Measurements from ENCODE around the gene EBF4.
"Not testable (repeated sequence)": the region's sequence is repeated elsewhere in the genome, so short reads cannot be mapped to it uniquely, and the experiment has no call there.

The EBF4 gene

DNA sequence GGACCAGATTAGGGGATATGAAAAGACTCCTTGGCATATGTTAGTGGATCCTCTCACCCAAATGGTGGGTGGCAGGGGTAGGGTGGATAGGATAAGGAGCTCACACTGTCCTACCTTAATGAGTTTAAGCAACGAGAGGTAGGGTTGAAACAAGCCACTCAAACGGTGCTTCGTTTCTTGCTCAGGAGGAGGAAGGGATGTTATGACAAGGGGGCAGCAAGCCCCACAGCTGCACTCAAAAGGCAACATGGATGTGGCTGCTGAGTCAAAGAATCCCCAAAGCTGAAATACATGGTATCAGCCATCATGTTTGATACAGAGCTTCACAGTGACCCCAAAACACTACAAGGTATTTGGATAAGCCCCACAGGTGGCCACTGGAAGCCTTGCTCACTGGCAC, 20.1 kb upstream of the EBF4 start:
- DNase-seq, result no peak

DNA sequence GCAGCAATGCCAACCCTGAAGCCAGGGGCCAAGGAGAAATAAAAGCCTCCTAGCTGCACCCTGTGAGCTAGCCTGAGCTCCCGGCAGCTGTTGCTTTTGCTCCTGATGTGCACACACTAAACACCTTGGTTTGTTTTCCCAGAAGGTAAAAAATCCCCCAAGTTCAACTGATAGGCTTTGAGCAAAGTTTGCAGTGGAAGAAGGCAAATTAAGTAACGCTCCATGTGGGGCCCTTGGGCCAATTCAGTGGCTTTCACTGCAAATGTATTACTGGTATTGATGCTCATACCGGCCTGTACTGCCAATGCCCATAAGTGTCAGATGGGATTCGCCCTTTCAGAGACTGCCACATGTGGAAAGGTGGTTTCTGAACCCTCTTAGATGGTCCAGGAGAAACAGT, 19.1 kb upstream of the EBF4 start:
- no peak for DNase-seq

DNA sequence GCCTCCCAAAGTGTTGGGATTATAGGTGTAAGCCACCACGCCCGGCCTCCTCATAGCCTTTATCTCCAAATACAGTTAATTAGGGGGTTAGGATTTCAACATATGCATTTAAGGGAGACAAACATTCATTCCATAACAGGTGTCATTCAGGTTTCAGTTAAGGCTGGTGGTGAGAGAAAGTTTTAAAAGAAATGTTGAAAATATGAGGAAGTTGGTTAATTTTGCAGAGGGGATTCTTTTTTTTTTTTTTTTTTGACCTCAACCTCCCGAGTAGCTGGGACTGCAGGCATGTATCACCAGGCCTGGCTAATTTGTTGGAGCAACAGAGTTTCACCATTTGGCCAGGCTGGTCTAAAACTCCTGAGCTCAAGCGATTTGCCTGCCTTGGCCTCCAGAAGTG, 12.5 kb upstream of the EBF4 start:
- DNase-seq, result no peak

DNA sequence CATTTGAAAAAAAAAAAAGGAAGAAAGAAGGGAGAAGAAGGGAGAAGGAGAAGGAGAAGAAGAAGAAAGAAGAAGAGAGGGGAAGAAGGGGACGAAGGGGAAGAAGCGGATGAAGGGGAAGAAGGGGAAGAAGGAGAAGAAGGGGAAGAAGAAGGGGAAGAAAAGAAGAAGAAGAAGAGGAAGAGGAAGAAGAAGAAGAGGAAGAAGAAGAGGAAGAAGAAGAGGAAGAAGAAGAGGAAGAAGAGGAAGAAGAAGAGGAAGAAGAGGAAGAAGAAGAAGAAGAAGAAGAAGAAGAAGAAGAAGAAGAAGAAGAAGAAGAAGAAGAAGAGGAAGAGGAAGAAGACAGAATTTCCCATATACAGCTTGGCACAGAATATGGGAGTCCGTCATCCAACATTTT, 10.5 kb upstream of the EBF4 start:
- DNase-seq, result not testable (repeated sequence)

DNA sequence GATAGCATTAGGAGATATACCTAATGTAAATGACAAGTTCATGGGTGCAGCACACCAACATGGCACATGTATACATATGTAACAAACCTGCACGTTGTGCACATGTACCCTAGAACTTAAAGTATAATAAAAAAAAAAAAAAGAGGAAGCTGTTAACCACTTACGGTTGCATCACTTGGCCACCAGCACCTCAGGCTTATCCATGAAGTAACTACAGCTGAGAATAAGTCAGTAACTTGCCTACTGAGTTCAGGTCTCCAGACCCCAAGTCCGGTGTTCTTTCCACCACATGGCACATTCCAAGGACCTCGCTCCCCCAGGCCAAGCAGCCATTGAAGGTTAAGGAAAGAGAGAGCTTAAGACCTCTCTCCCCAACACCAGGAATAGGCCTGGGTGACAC, 7.8 kb upstream of the EBF4 start:
- not testable (repeated sequence) for DNase-seq

DNA sequence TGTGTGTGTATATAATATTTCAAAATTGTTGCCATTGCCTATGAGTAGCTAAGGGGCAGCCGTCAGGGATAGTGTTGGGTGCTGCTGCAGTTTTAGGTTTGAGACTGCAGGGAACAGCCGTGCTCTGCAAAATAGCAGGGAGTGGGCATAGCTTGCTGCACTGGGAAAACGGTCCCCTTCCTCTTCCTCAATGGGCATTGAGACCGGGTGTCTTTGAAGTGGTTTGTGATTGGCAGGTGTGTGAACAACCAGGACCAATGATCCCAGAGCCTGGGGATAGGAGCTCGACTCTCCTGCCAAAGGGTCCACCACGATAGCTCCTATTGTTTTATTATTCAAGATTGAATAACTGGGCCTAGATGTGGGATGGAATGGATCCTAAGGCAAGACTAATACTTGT, 5.1 kb upstream of the EBF4 start:
- DNase-seq, result no peak

DNA sequence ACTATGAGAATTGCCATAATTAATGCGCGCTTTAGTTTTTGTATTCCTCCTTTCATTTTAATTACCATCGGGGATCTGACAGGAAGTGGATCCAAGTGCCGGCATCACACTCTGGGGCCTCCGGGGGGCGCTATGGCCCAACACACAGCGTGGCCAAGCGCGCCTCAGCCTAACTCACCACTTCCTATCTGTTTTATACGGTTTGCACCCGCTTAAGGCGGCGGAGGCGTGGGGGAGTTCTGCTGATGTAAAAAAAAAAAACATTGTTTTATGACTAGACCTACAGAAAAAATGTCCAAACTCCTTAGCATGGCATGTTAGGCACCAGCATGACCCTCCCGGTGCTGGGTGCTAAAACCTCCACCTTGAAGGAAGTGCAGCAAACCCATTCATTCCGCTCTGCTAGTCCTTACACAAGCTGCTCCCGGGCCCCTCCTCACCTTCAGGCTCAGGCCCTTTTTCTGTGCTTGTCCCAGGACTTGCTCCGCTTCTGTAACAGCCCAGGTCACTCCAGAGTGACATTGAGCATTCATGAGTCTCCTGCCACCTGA, 4.5 kb upstream of the EBF4 start:
- peak; percentile 40 for DNase-seq

DNA sequence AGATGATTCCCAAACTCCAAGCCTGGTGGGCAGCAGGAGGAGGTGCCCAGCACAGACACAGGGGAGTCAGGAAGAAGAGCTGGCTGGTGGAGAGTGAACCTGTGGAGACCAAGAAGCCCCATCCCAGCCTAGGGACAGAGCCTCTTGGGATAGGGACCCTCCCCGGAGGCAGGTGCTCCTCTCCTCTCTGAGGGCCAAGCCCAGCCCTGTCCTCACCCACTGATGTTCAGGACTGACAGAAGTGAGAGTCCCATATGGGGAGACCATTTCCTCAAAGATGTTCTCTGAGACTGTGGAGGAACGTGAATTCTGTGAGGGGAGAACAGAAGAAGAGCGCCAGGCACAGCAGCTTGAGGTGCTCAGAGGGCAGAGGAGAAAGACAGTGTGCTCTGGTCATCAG, 2.4 kb upstream of the EBF4 start:
- DNase-seq, result no peak

DNA sequence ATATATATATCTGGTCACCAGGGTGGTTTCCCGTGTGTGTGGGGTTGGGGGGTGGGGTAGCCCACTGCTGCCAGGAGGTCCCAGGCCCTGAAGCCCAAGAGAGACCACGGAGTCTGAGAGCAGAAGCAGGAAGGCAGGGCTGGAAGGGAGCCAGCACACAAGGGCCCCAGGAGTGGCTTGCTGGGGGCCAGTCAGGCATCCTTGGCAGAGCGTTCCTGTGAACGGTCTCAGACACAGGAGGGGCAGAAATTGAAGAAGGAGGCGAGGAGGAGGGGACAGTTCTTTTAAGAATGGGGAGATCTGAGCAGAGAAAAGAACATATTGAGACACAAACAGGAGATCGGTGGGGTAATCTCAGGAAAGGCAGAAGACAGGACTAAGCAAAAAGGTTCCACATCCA, 1.9 kb upstream of the EBF4 start:
- DNase-seq, result no peak

DNA sequence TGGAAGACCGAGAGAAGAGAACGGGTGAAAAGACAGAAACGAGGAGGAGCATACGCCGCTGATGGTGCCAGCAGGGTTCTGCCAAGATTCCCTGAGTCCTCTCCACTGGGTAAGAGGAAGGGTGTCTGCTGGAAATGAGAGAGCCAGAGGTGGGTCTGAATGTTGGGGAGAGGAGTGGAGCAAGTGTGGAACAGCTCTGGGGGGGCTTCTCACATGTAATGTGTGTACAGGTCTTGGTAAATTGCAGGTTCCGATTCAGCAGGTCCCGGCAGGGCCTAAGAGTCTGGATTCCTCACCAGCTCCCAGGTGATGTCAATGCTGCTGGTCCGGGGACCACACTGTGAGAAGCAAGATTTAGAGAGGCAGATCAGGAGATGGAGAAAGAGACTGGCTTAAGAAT, 1.5 kb upstream of the EBF4 start:
- DNase-seq, result no peak

DNA sequence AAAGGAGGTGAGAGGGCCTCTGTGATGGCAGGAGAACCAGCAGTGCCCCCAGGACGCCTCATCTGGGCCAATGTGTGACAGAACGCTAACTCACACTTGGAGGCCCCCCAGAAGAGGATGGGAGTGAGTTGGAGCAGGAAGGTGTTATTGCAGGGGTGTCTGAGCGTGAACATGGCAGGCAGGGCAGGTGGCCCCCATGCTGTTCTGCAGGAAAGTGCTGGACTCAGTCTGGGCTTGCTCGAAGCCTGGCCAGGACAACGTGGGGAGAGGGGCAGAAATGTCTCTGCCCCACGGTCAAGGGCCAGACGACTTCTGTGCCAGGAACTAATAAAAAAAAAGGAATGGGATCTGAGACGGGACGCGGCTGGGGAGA, 931 bp upstream of the EBF4 start:
- no peak for DNase-seq

DNA sequence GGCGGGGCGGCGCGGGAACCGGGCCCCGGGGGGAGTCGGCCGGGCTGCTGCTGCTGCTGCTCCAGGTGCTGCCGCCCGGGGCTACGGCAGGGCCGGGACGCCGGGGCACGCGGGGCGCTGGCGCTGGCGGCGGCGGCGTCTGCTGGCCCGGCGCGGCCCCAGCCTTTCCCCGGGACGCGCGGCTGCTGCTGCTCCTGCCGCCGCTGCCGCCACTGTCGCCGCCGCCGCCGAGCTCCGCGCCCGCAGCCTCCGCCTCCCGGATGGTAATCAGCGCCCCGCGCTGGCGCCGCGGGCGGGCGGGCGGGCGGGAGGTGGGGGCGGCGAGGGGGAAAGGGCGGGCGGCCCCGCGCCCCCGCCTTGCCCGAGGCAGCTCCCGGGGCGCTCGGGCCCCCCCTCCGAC, 306 bp downstream of the EBF4 start:
- no peak for DNase-seq

DNA sequence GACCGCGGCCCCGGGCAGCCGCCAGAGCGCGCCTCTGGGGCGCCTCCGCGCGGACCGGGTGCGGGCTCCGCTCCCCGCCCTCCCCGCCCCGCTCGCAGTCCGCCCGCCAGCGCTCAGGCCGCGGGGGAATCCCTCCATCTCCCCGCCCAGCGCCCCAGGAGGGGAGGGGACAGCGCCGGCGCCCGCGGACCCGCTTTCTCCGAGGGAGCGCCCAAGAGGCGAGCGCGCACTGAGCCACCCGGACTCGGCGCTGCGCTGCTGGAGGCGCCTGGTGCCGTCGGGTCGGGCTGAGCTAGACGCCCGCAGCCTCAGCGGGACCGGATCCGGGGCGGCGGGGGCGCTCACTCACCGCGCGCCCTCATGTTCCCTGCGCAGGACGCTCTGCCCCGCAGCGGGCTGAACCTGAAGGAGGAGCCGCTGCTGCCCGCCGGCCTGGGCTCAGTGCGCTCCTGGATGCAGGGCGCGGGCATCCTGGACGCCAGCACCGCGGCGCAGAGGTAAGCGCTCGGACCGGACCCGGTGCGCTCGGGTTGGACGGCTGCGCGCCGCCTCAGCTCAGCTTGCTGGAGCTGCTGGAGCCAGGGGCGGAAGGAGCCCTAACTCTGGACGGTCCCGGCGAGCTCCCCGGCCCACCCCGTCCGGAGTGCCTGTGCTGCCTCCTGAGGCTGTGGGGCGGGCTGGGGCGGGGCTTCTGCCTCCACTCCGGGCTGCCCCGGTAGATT, 867 bp downstream of the EBF4 start:
- peak; percentile 5 for DNase-seq

DNA sequence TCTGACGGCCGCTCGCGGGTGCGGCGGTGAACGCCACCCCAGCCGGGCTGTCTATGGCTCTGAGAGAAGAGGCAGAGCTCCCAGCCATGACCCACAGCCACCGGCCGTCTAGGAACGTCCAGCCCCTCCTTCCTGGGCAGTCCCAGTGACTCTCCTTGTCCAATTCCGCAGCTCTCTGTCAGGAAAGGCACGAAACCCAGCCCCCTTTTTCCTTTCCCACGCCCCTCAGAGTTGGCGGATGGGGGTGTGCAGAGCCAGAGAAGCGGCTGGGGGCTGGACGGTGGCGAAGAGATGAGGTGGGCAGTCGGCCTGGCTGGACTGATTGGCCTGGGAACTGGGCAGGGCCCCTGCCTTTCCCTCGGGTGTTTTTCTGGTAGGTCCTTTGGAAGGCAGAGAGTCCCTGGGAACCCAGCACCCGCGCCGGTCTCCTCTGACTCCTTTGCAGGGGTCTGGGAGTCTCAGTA, 1.5 kb downstream of the EBF4 start:
- DNase-seq, result no peak

DNA sequence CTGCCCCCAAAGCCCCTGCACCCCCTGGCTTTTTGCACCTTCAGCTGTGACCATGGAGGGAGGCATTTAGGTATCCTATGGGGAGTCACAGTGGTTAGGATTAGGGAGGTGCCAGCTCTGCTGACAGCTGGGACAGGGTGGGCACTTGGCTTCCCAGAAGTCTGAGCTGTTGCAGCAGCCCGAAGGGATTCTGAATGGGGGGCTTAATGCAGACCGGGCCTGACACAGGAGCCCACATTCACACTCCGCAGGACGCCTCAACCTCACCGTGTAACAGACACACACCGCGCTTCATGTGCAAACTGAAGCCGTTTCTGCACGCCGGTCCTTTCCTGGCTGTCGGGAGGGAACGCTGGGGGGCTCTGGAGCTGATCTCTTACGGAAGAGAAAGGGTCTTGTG, 1.9 kb downstream of the EBF4 start:
- no peak for DNase-seq

DNA sequence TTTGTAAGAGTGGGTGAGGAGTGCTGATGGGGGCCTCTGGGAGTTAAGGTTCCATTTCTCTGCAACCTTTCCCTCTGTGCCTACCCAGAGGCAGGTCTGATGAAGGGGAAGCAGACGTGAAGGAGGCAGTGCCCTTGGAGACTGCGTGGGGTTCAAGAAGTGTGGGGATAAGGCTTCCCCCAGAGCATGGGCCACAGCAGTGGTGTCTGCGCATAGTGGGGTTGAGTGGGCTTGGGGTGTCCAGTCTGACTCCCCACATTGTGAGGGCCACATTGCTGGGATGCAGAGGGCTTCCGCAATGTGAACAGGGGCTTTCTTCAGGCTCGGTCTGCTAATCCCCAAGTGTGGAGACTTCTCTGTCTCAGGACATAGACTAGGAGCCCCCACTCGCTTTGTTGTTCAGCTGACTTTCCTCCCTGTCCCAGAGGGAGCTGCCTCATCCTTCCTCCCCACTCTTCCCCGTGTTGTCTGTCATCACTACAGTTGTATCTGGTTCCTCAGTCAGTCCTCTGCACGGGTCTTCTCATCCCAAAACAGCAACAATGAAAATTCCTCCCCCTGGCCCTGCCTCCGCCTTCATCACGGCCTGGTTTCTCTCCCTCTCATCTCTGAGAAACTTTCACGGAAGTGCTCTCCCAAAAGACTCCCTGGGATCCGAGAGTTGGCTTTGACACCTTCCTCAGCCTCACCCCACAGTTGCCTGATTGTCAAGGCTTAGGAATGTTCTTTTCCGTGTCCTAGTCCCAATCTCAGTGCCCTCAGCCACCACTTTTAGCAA, 2.8 kb downstream of the EBF4 start:
- no peak for DNase-seq

DNA sequence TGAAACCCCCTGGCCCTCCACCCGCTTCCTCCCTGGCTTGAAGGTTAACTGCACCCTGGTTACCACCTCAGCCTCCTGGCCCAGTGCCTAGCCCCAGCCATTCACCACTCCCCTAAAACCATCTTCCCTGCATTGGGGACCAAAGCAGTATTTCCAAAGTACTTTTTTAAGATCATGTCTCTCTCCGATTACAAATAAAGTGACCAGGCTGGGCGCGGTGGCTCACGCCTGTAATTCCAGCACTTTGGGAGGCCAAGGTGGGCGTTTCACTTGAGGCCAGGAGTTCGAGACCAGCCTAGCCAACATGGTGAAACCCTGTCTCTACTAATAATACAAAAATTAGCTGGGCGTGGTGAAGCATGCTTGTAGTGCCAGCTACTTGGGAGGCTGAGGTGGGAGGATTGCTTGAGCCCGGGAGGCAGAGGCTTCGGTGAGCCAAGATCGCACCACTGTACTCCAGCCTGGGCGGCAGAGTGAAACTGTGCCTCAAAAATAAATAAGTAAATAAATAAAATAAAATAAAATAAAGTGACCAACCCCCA, 3.5 kb downstream of the EBF4 start:
- DNase-seq, result not testable (repeated sequence)

DNA sequence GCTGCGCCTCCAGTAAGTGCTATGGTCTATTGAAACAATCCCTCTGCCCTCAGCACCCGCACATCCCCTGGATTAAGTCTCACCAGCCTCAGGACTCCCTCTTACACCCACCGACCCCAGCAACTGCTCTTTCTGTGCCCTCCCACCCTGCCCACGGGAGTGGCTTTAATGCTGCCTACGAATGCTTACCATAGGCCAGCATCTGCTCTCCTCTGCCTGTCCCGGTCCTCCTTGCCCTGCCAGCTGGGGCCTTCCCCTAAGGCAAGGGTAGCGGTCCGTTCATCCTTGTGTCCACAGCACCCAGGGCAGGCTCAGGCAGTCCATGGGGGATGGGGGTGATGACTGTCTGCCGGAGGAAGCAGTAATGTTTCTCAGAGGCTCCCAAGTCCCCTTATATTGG, 4.1 kb downstream of the EBF4 start:
- DNase-seq, result no peak

DNA sequence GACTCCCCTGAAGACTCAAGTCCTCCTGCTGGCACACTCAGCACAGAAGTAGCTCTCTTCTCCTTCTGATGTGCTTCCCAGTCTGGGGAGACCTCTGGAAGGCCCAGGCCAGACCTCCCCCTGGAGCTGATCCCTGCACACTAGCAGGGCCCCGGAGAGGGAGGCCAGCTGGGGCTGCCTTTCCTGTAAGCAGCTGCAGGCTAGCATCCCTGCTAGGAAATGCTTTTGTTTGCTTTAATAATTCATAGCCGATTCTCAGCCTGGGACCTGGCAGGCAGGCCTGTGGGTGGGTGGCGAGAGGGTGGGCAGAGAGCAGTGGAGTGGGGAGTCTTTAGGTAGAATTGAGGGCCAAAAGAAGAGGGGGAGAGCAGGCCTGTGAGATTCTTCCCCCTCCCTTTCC, 5.2 kb downstream of the EBF4 start:
- no peak for DNase-seq

DNA sequence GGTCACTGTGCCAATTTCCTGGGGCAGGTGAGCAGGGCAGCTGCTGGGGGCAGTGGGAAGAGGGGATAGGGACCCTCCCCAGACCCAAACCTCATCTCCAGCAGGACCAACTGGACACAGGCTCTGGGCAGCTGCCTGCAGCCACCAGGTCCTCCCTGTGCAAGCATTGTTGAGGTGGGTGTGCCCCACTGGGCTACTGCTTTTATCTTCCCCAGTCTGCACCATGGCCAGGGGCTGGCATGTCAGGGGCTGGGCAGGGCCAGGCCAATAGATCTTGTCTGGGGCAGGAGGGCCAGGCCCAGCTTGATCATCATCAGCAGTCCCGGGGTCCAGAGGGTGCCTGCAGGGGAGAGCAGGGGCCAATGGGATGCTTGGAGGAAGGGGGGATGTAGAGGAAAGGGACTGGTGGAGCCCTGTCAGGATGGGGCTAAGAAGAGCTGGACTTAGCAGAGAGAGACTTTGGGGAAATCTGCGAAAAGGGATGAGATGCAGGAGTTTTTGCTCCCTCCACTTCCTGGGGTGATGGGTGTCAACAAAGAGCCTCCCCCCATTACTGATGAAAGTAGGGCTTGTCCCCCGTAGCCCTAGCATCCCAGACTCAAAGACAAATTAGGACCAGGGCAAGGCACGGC, 5.7 kb downstream of the EBF4 start:
- no peak for DNase-seq

DNA sequence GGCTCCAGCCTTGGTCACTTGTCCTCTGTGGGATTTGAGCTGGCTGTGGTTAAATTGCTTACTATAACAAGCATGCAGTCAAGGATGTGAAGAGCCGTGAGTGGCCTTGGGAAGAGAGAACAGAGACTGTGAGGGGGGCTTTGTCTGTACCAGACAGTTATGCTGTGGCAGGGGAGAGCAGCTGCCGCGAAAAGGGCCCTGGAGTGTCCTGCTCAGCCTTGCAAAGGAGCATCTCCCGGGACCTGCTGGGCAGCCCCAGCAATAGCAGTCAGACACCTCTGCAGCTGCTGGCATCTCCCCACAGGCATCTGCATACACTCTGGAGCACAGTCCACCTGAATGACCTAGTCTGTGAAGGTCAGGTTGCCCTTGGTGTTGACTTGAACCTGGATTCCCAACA, 6.3 kb downstream of the EBF4 start:
- DNase-seq, result no peak

DNA sequence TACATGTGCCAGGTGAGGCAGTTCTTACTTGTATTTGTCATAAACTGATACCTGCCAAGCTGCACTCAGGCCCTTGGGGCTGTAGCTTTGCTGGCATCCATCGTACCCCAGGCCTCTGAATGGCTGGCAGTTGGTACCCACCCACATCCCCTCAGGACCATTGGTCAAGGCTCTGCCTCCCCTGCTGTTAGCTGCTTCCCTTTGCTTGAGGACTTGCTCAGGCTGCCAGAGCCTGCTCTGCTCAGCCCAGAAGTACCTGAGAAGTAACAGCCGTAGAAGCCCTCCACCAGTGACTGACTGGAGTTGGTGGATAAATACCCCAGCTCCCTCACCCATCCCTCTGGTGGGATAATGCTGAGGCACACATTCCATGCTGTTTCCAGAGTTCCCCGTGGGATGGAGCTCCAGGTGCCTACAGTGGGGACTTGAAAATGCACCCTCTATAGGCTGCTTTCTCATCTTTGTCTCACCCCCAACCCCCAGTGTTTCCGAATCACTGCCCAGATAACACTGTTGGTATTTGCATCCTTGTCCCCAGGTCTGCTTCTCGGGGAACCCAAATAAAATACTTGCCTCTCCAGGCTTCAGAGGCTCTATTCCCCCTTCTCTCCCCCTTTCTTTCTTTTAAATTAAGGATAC, 7.3 kb downstream of the EBF4 start:
- no peak for DNase-seq
